ENCODE data around the gene SLC14A1.
"Not testable (repeated sequence)": the region's sequence is repeated elsewhere in the genome, so short reads cannot be mapped to it uniquely, and the experiment has no call there.

SLC14A1 gene

DNA sequence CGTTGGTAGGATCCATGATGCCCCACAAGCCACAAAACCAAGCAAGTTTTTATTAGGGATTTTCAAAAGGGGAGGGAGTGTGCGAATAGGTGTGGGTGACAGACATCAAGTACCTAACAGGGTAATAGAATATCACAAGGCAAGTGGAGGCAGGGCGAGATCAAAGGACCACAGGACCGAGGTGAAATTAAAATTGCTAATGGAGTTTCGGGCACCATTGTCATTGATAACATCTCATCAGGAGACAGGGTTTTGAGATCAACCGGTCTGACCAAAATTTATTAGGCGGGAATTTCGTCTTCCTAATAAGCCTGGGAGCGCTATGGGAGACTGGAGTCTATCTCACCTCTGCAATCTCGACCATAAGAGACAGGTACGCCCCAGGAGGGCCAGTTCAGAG is 33.7 kb downstream of the SLC14A1 start:
- not testable (repeated sequence) for DNase-seq (ENCODE audit: low read depth)

DNA sequence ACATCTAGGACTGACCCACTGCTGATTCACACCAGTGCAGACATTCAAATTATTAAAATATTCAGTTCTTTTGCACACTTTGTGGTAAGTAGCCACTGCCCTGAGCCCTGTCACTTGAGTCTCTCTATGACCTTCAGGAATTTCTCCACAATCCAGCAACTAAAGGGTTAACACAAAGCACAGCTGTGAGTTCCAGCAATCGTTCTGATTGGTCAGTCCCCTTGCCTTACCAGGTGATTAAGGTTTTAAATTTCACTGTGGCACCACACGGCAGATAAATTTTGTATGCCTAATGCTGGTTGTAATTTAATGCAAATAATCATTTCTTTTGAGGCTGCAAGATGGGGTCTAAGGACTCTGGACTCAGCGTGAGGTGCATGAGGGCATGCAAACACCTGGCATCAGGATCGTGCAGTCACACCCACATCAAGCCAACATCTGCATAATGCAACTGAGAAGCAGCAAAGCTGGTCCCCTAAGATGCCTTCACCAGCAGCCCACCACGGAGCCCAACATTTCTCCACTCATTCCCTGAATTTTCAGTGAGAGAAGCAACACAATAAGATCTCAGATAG is 36.6 kb downstream of the SLC14A1 start:
- no peak for DNase-seq (ENCODE audit: low read depth)

DNA sequence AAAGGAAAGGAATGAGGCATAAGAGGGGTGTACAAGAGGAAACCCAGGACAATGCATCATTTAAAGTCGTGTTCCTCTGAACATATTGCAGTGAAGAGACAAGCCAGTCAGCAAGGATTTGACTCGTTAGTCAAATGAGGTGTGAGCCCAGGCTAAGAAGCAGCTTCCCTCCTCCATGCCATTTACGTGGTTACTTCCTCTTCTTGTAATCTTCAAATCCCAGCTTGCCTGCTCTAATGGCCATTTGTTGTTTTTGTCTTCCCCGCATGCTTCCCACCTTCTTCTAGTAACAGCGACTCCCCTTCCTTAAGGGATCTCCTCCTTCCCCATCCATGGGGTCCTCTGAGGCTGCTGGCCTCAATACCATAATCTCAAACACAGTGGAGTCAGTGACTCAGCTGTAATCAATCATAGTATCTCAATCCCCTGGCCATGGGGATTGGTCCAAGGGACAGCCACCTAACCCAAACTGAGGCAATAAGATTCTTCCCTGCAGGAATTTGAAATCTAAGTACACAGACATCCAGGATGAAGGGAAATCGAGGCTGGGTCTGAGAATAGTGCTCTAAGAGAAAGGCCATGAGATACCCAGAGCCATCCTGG is 37.6 kb downstream of the SLC14A1 start:
- no peak for DNase-seq (ENCODE audit: low read depth)

DNA sequence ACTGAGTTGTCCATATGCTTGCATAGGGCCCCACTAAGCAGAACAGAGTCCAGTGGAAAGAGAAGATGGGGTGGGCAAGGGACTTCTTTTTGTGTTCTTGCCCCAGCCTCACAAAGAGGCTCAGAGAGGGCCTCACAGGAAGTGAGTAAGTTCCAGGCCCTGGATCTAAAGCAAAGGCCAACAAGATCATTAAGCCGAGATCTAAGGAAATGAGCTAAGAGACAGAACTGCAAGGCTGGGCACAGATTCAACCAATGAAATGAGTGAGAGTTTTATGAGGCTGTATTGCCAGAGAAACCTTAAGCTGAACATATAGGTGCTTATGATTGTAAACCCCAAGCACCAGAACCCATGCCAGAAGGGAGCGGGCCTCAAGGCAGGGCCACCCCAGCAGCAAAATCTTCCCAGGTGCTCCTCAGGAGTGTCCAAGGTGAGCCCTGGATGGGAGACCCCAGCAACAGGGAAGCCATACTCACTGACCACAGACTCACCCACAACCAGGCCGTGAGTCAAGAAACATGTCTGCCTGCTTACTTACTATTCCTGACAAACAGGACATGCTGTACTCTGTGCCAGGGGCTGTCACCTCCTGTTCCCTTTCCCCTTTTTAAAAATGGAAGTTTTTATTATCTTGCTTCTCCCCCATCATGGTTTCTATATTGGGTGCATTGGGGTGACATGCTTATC is 40.2 kb downstream of the SLC14A1 start:
- DNase-seq (ENCODE audit: low read depth) = no peak

DNA sequence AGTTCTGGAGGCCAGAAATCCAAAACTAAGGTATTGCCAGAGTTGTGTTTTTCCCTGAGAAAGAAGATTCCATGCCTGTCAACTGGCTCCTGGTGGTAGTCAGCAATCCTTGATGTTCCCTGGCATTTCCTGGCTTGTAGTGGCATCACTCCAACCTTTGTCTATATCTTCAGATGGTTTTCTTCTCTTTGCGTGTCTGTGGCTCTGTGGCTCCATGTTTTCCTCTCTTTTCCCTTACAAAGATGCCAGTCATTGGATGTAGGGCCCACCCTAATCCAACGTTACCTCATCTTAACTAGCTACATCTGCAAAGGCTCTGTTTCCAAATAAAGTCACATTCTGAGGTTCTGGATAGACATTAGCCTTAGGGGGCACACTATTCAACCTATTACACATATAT is 41.8 kb downstream of the SLC14A1 start:
- no peak for DNase-seq (ENCODE audit: low read depth)

DNA sequence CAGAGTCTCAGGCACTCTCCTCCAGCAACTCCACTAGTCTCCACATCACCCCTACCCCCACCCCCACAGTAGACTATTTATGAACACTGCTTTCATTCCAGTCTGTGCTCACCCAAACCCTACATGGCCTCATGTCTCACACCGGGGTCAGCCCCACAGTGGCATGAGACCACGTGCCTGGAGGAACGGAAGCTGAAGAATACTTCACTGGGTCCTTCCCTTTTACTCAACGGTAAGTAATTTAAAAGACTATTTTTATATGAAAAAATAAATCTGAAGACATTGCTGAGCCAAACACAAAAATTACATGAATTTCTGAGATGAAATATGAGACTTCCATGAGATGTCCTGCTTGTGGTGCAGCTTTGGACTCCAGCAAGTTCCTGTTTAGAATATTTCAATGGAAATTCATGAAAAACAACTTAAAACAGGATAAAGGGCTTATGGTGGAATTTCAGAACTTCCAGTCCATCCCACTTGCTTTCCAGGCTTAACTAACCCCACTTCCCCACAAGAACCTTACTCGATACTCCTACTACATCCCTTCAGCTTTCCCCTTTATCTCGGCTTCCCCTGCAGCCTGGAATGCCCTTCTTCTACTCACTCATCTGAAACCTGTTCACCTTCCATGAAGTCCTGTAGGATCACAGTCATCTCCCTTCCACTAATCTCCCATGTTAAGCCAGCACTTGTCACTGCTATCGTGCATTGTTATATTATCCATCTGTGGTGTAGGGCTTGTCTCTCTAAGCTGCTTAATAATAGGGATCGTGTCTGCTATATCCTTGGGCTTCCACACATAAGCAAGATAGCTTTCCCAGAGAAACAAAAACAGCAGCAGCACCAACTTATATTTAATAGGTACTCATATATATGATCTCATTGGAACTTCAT is 47.9 kb downstream of the SLC14A1 start:
- DNase-seq (ENCODE audit: low read depth) = no peak

DNA sequence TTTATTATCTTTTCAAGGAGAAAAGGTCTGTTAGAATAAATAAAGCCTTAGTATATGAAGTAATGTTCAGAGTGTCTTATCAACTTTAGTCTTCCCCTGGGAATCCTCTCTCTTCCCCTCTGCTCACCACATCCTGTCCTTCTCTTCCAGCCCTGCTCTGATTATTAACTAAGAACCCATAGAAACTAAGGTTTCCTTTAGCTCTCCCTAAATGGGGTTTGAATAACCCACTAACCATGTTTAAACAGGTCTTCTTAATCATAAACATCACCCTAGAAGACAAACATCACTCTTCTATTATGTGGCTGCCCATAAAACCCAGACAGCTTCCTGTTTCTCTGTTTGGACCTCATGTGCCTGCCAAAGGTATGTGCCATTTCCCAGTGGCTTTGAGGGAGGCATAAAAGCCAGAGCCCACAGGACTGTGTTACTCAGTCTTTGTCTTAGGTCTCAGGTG is 50.1 kb downstream of the SLC14A1 start:
- DNase-seq (ENCODE audit: low read depth) = no peak

DNA sequence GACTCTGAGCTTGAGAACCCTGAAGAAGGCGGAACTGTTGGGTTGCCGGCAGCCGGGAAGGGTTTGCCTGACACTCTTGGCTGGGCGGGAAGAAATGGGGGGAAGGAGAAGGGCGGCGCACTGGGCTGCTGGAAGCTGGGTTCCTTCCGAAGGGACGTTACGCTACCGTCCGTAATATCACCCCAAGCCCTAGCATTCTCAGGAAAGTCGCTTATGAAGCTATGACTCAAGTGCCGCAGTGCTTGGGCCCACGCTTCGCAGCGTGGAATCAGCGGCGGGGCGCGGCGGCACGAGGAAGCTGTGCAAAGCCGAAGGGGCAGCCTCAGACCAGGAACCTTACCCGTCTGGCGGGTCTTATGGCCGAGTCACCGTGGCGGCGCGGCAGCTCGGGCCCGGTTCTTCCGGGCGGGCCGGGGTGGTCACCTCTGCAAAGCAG is 51.3 kb downstream of the SLC14A1 start:
- peak; percentile 29 for DNase-seq (ENCODE audit: low read depth)

DNA sequence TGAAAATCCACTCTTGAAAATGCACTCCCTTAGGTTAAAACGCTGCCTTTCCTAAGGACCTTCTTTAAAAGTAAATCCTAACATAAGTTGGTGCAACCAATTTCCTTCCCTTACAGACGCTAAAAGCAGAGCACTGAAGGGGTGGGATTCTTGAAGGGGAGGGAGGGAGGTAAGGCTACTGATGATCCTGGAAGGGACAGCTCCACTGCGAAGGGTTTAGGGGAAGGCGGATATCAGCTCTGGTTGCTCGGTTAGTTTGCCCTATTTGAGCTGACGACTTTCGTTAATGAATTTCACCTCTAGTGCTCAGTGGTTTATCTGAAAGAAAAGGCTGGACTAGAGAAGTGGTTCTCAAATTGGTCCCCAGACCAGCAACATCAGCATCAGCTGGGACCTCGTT is 51.8 kb downstream of the SLC14A1 start:
- DNase-seq (ENCODE audit: low read depth) = no peak

DNA sequence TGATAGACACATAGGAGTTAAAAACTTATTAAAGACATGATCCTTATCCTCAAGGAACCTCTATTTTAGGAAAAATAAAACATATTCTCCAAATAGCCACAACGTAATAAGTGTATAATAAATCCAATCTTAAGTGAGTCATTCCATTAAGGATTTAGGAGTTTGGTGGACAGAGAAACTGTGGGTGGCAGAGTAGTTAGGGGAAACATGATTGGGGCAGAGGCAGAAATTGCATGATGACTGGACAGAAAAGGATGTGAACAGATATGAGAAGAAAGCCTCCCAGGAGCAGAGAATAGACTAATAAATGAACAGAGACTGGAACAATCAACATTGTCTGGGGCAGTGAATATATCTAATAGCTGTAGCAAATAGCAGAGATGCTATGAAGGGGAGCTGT is 53.4 kb downstream of the SLC14A1 start:
- no peak for DNase-seq (ENCODE audit: low read depth)

DNA sequence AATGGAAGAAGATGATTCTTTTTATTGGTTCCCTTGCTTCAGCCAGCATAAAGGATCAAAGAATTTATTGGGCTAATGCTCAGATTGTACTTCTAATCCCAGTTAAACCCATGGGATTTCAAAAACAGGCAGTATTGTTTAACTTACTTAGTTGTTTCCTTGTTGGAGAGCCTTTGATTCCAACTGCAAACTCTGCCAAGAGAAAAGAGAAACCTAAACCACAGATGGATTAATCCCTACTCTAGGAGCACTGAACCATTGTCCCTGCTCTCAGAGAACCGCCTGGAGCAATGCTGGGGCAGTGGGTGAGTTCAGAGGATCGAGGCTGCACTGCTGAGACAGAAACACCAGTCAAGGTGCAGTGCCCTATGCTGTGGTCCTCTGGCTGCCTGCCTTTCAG is 56.6 kb downstream of the SLC14A1 start:
- no peak for DNase-seq (ENCODE audit: low read depth)

DNA sequence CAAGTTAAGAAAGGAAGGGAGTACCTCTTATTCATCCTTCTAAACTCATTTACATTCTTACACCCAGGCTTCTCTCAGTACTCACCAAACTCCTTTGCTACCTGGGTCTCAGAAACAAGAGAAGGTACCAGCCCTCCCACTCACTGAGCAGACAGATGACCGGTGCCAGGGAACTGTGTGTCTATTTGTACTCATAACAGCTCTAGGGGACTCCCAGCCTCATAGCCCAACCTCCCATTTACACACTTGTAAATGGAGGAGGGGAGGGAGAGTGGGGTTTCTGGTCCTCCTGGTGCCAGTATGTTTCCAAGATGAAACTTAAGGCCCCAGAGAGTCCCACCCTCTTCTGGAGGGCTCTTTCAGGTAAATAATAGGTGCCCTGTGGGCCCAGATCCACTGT is 58.7 kb downstream of the SLC14A1 start:
- DNase-seq (ENCODE audit: low read depth) = no peak

DNA sequence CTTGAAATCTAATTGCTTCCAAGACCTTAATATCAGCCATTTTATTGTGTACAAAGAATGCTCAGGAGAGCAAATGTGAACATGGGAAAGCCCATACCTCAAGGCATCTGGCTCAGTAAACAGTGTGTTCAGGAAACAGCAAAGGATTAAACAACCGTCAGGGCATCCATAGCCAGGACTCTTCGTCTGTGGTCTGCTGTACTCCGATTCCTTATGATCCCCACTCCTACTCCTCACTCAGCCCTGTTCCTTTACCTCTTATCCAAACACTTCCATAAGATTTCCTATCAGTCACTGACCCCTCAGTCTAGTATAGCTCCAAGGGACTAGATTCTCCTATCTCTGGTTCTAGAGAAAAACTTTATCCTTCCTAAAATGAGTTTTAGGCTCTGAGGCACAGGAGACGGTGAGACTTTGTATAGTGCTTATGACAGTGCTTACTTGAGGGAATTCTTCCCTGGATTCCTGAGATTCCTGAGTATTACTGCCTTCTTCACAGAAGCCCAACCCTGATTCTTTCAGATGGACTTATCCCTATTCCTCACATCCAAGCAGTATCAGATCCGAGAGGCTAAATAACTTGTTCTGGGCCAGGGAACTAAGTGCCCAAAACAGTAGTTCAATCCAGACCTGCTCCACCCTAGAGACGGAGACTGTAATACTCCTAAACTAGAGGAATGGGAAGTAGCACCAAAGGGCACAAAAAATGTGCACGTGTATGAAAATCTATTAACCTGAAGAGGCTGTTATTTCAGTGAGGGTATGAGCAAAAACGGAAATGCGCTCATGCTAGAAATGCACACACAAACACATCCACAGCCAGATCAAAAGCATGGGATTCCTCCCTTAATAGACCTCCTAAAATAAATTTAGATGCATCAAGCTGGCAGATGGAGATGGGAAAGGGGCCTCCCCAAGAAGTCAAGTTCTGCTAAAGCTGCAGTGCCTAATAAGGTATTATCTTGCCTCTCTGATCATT is 59.4 kb downstream of the SLC14A1 start:
- DNase-seq (ENCODE audit: low read depth) = no peak

DNA sequence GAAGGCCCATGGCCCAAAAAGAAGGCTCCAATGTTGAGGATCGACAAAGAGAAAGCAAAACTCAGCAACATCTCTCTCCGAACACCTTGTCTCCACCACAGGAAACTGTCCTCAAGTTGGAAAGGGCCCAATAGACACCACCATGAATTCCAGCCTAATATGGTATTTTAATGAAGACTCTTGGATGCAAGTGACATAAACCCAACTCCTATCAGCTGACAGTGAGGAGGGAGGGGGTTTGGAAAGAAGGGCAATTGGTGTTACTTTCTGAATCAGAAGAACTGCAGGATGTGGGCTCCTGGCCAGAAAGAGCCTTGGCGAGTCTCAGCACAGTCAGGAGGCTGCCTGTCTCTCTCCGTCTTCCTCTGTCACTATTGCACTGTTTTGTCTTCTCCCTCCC is 61.2 kb downstream of the SLC14A1 start:
- DNase-seq (ENCODE audit: low read depth) = no peak

DNA sequence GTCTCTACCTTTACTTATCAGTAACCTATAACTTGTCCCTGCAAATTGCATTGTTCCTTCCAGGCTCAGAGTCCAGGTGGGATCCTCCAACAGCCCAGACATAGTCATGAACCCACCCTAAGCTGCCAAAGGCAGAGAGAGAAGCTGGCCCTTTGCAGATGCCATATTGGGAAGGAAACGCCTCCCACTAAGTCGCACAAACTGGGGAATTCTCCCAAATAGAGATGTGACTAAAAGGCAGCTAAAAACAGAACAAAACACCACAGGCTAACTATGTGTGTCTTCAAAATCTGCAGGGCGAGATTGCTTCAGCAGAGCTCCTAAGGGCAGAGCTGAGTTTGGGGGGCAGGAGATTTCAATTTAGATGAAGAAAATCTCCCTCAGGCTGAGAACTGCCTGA is 63.0 kb downstream of the SLC14A1 start:
- no peak for DNase-seq (ENCODE audit: low read depth)

DNA sequence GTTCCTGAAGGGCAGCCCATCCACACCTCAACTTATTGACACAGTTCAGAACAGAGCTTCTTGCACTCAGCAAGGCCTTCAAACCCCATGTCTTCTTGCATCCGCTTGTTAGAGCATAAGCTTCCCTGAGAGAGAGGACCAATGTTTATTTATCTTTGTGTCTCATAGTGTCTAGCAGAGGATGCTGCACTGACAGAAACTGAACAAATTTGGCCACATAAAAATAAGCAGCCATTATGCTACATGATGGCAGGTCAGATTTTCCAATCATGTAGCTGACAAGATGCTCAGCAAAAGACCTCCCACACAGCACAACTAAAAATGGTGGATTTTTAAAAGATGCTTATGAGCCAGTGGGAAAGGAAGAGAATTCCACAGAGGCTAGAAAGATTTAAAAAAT is 63.4 kb downstream of the SLC14A1 start:
- DNase-seq (ENCODE audit: low read depth) = no peak

DNA sequence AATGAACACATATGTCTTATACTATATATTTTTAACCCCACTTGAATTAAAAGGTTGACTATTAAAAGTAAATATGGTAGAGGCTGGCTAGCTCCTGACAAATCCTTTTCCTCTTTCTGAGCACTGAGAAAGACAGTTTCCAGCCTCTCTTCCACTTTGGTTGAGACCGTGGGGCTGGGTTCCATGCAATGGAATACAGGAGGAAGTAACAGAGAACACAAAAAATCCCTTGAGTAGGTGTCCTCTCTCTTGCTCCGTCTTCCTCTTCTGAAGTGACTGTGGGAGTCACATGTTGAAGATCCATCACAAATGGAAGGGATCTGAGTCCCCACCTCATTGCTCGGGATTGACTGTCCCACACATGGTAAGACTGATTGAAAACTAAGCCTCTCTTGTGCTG is 64.9 kb downstream of the SLC14A1 start:
- no peak for DNase-seq (ENCODE audit: low read depth)

DNA sequence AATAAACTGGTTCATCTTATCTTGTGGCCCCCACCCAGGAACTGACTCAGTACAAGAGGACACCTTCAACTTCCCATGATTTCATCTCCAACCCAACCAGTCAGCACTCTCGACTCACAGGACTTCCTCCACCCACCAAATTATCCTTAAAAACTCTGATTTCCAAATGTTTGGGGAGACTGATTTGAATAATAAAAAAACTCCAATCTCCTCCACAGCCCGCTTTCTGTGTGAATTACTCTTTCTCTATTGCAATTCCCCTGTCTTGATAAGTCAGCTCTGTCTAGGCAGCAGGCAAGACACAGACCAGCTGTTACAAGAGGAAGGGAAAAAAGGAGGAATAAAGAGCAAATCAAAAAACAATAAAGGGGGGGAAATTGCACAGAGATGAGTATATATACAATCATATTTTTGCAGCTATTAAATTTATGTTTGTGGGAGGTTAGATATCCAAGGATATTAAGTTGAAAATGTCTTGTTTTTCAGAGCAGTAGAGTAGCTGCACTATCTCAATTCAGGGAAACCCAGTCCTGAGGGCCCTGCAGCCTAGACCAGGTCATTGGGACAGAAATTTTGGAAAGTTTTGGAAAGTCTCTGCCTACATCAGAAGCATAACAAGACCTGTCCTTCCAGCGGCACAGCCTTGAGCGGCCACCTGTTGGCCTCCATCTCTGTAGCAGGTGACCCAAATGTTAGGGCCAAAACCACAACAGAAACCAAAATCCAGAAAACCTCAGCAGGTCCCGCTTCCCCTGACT is 68.7 kb downstream of the SLC14A1 start:
- no peak for DNase-seq (ENCODE audit: low read depth)

DNA sequence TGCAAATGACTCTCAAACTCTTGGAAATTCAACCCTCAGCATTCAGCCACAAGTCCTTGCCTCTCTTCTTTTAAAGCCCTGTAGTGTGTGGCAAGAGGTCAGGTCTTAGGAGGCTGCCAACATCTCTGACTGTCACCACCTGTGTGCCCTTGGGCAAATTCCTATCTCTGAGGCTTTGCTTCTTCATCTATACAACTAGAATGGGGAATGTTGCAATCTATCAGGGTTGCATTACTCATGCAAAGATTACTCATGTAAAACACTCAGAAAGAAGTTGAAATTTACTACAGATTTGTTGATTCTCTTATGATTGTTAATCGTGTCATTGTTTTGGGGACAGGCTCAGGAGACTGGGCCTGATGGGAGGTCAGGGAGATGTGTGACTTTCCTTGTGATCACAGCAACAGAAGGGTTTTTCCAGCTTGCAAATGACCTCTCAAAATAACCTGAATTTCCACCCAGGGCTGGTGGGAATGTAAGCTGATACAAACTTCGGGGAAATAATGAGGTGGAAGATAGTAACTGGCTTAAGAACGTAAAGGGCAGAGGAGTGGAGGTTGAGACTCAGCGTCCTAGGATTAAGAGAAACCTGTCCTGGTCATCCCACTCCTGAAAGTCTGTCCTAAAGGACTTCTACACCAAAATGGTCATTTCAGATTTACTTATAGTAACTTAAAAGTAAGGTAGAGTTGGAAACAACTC is 69.4 kb downstream of the SLC14A1 start:
- DNase-seq (ENCODE audit: low read depth) = no peak

DNA sequence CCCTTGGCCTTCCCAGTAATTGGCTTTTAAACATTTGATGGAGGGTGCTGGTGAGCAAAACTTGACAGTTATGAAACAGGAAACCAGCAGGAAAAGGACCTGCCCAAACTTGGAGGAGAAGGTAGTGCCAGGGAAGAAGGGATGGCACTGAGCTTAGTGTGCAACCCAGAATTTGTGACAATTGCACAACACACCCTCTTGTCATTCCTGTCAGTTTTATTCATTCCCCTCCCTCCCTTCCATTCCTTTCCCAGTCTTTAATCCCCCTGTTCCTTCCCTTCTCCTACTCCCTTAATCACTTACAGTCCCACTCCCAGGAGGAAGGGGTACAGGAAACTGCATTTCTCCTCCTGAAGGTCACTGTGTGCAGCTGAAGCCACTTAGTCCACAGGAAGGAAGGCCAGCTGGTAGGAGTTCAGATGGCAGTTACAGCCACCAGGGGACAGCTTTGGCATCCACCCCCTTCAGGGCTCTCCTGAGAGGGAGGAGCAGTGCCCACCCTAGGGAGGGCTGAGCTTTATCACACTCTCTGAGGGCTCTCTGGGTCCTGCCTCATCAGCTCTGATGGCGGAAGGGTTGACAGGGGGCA is 77.5 kb downstream of the SLC14A1 start:
- no peak for DNase-seq (ENCODE audit: low read depth)

Data from stimulated activated CD4-positive, alpha-beta T cell treated with anti-CD3 and anti-CD28 coated beads, Interleukin-2, amount 100 ng/mL, for 4 hours (primary cell).